Brain microvascular endothelial cell (primary cell): ENCODE data around the gene ARTN.
A peak's percentile ranks its signal among the peaks of the same experiment; 100 is the strongest.

ENCODE experiments used
- DNase-seq: peaks from one replicate; pipeline ENCODE4 v3.0.0-alpha.2; 2020
- H3K27ac ChIP-seq: fragments of 250-450 bp; sonication (Bioruptor Pico); 2 replicates; pipeline ENCODE4 v1.5.1; 2020; ENCODE audit warnings: mild to moderate bottlenecking, moderate library complexity
- H3K27me3 ChIP-seq: fragments of 250-450 bp; sonication (Bioruptor Pico); replicated peaks from 2 replicates; pipeline ENCODE4 v1.5.1; 2020; ENCODE audit warnings: mild to moderate bottlenecking
- H3K36me3 ChIP-seq: fragments of 250-450 bp; sonication (Bioruptor Pico); replicated peaks from 2 replicates; pipeline ENCODE4 v1.5.1; 2020; ENCODE audit warnings: mild to moderate bottlenecking
- H3K4me3 ChIP-seq: 2 replicates; pipeline ENCODE4 v1.5.1; 2011; ENCODE audit warnings: low read depth, mild to moderate bottlenecking, control low read depth, low read length, moderate library complexity
- in situ Hi-C: cut with HindIII; loops from 2 replicates; pipeline ENCODE4 v1.10.0; 2017; ENCODE audit warnings: low sequenced_read_pairs, low pct_ligation_motif_present
- TF ChIP-seq, protein P1 (sequence below): IDR thresholded peaks from 2 replicates; pipeline ENCODE4 v1.5.1; 2011; ENCODE audit warnings: low read depth, mild to moderate bottlenecking, moderate library complexity, low read length, control low read depth, inconsistent platforms; ENCODE audit errors: missing control alignments

ARTN gene

DNA sequence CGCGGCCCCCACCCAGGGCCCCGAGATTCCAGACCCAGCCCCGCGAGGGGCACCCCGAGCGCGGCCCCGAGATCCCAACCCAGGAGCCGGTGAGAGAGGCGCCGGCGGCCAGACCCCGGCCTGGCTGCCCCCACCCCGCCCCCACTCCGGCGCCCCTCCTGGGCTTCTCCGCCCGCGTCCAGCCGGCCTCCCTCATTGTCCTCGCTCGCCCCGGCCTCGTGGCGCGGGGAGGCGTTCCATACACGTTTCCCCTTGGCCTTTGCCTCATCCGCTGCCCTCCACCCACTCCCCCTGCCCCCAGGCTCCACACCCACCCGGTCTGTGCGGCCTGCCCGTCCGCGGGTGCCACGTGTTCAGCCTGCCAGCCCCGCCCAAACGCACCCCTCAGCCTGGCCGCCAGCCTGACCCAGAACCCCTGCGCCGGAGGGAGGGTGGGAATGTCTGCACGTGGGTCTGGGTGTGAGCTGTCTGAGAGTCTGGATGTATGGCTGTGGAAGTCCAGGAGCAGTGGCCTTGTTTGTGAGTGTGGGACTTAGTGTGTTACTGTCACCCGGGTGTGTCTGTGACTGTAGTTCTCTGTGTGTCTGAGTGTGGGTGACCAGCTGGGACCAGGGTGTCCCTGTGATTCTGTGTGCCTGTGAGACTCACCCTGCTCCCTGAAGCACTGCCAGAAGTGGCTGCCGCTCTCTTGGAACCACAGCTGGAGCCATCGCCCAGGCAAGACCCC is 46.1 kb downstream of the ARTN start:
- peak; percentile 35 for DNase-seq
- Histone ChIP-seq H3K36me3 (peaks cover 25% of the 10 kb centered on the region), H3K4me3 (peak overlapping the region; percentile 67), H3K27me3 (no peaks in the 10 kb centered on the region), H3K27ac (peak overlapping the region; percentile 32)
- TF ChIP-seq, protein P1, sequence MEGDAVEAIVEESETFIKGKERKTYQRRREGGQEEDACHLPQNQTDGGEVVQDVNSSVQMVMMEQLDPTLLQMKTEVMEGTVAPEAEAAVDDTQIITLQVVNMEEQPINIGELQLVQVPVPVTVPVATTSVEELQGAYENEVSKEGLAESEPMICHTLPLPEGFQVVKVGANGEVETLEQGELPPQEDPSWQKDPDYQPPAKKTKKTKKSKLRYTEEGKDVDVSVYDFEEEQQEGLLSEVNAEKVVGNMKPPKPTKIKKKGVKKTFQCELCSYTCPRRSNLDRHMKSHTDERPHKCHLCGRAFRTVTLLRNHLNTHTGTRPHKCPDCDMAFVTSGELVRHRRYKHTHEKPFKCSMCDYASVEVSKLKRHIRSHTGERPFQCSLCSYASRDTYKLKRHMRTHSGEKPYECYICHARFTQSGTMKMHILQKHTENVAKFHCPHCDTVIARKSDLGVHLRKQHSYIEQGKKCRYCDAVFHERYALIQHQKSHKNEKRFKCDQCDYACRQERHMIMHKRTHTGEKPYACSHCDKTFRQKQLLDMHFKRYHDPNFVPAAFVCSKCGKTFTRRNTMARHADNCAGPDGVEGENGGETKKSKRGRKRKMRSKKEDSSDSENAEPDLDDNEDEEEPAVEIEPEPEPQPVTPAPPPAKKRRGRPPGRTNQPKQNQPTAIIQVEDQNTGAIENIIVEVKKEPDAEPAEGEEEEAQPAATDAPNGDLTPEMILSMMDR = no peak
- in situ Hi-C loops = no loop called here

DNA sequence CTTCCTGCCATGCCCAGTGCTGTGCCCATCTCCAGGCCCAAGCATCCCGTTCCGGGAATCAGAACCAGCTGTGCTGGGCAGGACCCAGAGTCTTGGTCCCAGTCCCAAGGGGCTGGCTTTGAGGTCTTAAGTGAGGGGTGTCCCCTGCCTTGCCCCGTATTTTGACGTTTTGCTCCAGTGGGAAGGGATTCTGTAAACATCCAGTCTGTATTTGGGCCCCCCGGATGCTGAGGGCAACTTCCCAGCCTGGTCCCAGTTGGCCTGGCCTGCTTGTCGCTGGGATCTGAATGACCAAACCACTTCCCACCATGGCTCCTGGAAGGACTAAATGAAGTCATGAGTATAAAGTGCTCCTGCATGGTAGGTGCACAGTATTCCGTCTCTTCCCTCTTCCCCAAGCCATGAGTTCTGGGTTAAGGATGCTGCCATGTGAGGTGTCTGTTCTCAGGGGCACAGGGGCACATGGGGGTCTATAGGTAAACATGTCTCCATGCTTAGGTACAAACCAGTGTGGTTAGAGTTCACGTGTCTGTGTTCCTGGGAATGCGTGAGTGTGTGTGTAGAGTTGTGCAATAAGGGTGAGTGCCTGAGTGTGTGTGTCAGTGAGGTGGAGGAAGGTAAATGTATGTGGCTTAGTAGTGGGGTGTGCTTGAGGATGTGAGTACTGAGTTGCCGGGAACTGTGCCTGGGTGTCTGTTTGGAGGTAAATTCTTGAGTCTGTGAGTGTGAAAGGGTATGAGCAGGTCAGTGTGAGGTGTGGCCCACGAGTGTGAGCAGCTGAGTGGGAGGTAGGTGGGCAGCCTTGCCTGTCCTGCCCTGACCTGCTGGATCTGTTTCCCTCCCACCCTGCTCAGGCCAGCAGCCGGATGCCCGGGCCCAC is 46.9 kb downstream of the ARTN start:
- peaks cover 31% of the 10 kb centered on the region for H3K36me3 ChIP-seq
- peak overlapping the region; percentile 67 for H3K4me3 ChIP-seq
- H3K27me3 ChIP-seq = no peaks in the 10 kb centered on the region
- no peak for DNase-seq
- TF ChIP-seq, protein P1 = no peak
- in situ Hi-C loops = no loop called here
- no peak overlapping the region for H3K27ac ChIP-seq

DNA sequence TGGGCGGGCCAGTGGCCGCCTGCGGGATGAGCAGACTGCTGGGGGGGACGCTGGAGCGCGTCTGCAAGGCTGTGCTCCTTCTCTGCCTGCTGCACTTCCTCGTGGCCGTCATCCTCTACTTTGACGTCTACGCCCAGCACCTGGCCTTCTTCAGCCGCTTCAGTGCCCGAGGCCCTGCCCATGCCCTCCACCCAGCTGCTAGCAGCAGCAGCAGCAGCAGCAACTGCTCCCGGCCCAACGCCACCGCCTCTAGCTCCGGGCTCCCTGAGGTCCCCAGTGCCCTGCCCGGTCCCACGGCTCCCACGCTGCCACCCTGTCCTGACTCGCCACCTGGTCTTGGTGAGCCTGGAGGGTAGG is 47.5 kb downstream of the ARTN start:
- in situ Hi-C loops = no loop called here
- Histone ChIP-seq H3K27ac (no peak overlapping the region), H3K27me3 (no peaks in the 10 kb centered on the region), H3K36me3 (peaks cover 37% of the 10 kb centered on the region), H3K4me3 (no peak overlapping the region)
- no peak for DNase-seq
- TF ChIP-seq, protein P1 = no peak

DNA sequence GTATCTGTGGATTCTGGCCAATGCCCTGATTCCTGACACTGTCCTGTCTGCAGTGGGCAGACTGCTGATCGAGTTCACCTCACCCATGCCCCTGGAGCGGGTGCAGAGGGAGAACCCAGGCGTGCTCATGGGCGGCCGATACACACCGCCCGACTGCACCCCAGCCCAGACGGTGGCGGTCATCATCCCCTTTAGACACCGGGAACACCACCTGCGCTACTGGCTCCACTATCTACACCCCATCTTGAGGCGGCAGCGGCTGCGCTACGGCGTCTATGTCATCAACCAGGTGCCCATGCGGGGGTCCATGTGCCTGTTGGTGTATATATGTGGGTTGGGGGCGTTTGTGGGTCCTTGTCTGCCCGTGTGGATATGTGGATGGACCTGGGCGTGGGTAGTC is 48.0 kb downstream of the ARTN start:
- Histone ChIP-seq H3K27me3 (no peaks in the 10 kb centered on the region), H3K27ac (no peak overlapping the region), H3K4me3 (no peak overlapping the region), H3K36me3 (peaks cover 35% of the 10 kb centered on the region)
- in situ Hi-C loops = no loop called here
- DNase-seq = no peak
- TF ChIP-seq, protein P1 = no peak

DNA sequence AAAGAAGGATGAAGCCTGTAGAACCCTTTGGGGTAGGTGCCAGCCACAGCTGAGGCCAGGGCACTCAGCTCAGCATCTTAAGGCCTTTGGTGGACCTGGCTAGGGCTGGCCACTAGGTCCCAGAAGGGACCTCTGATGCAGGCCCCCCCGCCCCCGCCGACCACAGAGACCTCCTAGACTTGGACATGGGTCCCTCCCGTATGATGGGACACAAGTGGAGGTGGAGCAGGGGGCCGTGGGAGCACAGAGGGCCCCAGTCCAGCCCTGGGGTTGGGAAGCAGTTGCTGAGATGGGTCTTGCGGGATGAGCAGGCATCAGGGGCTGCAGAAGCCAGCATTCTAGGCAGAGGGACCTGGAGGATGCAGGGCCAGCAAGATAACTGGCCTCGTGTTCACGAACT is 48.6 kb downstream of the ARTN start:
- Histone ChIP-seq H3K27ac (no peak overlapping the region), H3K4me3 (no peak overlapping the region), H3K27me3 (no peaks in the 10 kb centered on the region), H3K36me3 (peaks cover 29% of the 10 kb centered on the region)
- no peak for DNase-seq
- in situ Hi-C loops = no loop called here
- TF ChIP-seq, protein P1 = no peak
